Measurements from ENCODE around the gene KRT82. TPM values are rescaled to one million over a fixed set of nuclear protein-coding genes. Genes with fewer than 3 reads are reported as not detected.
"Not testable (repeated sequence)": the region's sequence is repeated elsewhere in the genome, so short reads cannot be mapped to it uniquely, and the experiment has no call there.

Gene KRT82
- total RNA-seq, 2 experiments from 2014 or later: not detected

DNA sequence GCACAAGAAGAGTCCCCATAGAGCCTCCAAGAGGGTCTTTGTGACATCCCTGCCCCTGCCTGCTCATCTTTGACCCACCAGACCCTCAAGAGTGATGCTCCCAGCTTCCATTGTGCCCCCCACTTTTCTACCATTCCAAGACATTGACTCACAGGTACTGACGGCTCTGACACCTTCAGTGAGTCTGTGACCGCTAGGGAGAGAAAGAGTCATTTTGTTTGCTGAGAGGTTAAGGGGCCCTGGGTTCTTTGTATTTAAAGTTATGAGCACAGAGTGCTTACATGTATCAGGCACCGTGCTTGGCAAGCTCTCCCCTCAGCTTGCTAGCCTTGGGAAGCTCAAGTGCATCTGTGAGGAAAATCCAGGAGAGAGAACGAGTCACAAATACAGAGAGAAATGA, 7.1 kb upstream of the KRT82 start:
- CTCF ChIA-PET: interaction anchor here (1.1 to 1.5 kb wide), 3 partner anchors 41 to 466 kb away, joined by 3 to 5 read pairs (median 3); no protein-coding TSS in a partner anchor
- Mint-ChIP-seq H3K36me3 (no peaks in the 10 kb centered on the region), H3K9me3 (ENCODE audit: low read depth) (no peaks in the 10 kb centered on the region), H3K4me1 (peaks cover 4% of the 10 kb centered on the region), H3K27ac (no peak overlapping the region), H3K27me3 (peaks cover 5% of the 10 kb centered on the region), H3K4me3 (no peak overlapping the region)
- DNase-seq (no peak), ATAC-seq (no peak)

DNA sequence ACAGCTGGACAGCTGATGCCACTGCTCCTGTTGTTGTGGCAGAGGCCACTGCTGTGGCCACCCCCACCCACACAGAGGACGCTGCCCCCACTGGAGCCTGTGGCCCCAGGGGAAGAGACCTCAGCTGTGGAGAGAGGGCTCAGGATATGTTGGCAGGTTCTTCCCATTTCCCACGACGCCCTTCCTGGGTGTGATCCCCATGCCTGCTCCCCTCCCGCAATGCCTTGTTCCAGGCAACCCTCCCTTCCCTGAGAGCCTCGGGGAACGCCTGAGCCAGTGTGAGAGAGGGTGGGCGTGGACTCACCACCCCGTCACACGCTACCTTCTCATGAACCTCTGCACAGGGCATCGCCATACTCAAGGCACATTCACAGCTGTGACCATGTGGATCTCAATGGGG, 5.7 kb upstream of the KRT82 start:
- DNase-seq (no peak), ATAC-seq (no peak)
- Mint-ChIP-seq H3K27ac (no peak overlapping the region), H3K36me3 (no peaks in the 10 kb centered on the region), H3K4me3 (no peak overlapping the region), H3K4me1 (peaks cover 4% of the 10 kb centered on the region), H3K27me3 (peaks cover 5% of the 10 kb centered on the region), H3K9me3 (ENCODE audit: low read depth) (no peaks in the 10 kb centered on the region)
- CTCF ChIA-PET: no interaction called here

DNA sequence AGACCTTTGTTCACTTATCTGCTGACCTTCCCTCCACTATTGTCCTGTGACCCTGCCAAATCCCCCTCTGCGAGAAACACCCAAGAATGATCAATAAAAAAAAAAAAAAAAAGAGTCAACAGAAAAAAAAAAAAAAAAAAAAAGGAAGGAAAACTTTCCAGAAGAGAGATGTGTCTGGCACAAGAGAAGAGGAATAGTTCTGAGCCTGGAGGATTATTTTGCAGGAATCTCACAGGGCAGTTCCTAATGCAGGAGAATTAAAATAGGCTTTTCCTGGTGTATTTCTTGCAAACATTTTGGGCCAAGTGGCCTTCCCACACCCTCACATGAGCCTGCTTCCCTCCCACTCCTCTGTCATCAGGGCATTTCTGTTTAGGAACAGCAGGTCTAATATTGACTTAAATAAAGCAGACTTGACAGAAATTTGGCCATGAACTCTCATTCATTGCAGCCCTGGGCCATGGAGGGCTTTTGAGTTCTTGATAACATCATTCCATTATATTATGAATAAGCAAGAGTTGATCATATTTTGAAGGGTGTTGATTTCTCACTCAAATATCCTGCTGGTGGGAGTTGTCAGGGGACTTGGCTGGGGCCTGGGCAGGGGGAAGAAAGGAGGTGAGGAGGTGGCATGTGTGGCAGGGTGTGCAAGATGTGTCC, 4.6 kb upstream of the KRT82 start:
- H3K9me3 Mint-ChIP-seq (ENCODE audit: low read depth); H3K4me3 Mint-ChIP-seq; H3K27me3 Mint-ChIP-seq; H3K27ac Mint-ChIP-seq; H3K4me1 Mint-ChIP-seq; DNase-seq; ATAC-seq; CTCF ChIA-PET; H3K36me3 Mint-ChIP-seq: not testable (repeated sequence)

DNA sequence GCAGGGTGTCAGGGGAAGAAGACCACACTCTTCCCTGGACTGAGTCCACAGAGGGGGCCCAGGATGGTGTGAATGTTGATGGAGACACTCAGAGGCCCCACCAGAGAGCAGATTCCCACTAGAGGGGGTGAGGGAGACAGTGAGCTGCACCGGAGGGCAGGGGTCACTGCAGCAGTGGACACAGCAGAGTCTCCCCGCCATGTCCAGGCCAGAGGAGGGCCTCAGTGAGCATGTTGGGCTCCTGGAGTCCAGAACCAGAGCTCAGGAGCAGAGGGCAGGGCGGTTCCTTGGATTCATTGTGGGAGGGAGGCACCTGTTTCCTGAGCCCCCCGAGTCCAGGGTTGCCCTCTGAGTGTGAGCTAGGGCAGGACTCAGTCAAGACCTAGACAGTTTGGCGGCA, 1.8 kb upstream of the KRT82 start:
- CTCF ChIA-PET: no interaction called here
- Mint-ChIP-seq H3K27ac (no peak overlapping the region), H3K36me3 (no peaks in the 10 kb centered on the region), H3K27me3 (peaks cover 3% of the 10 kb centered on the region), H3K4me3 (no peak overlapping the region), H3K9me3 (ENCODE audit: low read depth) (no peaks in the 10 kb centered on the region), H3K4me1 (no peaks in the 10 kb centered on the region)
- ATAC-seq: no peak
- no peak for DNase-seq

DNA sequence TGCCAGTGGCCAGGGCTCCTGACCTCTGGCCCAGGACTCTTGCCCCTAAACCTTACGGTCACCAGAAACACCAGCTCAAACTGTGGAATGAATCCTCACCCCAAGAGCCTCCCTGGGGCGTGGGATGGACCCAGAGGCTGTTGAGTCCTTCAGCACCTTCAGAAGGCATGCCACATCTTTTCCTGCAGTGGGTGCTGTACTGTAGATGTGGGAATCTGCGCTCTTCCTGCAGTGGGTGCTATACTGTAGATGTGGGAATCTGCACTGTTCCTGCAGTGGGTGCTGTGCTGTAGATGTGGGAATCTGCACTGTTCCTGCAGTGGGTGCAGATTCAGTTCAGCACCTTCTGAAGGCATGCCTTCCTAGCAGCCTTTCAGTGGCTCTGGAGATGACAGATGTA, 1.2 kb downstream of the KRT82 start:
- DNase-seq (no peak), ATAC-seq (no peak)
- Mint-ChIP-seq H3K4me1 (no peaks in the 10 kb centered on the region), H3K27ac (no peak overlapping the region), H3K36me3 (no peaks in the 10 kb centered on the region), H3K4me3 (no peak overlapping the region), H3K27me3 (no peaks in the 10 kb centered on the region), H3K9me3 (ENCODE audit: low read depth) (no peaks in the 10 kb centered on the region)
- CTCF ChIA-PET: interaction anchor here (1.0 kb wide), 1 partner anchor 466 kb away, joined by 3 read pairs; no protein-coding TSS in a partner anchor

DNA sequence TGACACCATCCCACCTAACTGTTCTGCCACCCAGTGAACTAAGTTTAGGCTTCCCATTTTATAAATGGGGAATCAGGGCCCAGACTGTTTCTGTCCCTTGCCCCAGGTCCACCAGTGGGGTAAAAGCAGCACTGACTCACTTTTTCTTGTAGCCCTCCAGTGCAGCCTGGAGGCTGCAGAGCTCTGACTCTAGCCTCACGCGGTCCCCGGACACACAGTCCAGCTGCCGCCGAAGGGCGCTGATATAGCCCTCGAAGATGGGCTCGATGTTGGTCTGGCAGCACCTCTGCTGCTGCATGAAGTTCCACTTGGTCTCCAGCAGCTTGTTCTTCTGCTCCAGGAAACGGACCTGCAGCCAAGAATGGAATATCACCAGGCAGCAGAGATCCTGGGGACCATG, 2.6 kb downstream of the KRT82 start:
- Mint-ChIP-seq H3K27ac (no peak overlapping the region), H3K4me3 (no peak overlapping the region), H3K27me3 (peaks cover 2% of the 10 kb centered on the region), H3K36me3 (no peaks in the 10 kb centered on the region), H3K4me1 (no peaks in the 10 kb centered on the region), H3K9me3 (ENCODE audit: low read depth) (no peaks in the 10 kb centered on the region)
- CTCF ChIA-PET: no interaction called here
- no peak for ATAC-seq
- no peak for DNase-seq

DNA sequence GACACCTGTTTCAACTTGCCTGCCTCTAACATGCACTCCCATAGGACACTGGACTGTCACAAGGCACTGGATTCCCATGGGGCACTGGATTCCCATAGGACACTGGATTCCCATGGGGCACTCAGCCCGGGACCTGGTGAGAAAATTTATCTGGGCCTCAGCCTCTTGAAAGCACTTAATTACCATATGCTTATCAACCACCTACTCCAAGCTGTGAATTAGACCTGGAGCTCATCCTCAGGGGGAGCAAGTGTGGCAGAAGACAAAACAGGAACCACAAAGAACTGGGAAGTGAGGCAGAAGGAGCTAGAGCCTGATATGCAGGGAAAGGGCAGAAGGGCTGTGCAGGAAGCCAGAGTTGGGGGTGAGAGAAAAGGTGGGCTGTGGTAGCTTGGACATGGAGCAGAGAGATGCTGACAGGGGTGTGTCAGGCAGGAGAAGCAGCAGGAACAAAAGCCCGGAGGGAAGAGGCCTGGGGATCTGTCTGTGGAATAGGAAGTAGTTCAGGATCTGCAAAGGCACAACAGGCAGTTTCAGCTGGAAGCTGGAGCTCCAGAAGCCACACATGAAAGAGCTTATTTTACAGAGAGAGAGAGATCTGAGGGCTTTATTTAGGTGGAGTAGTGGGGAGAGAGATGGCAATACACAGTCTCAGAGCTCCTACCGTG, 3.1 kb downstream of the KRT82 start:
- no peak for DNase-seq
- CTCF ChIA-PET: no interaction called here
- no peaks in the 10 kb centered on the region for H3K9me3 Mint-ChIP-seq (ENCODE audit: low read depth)

DNA sequence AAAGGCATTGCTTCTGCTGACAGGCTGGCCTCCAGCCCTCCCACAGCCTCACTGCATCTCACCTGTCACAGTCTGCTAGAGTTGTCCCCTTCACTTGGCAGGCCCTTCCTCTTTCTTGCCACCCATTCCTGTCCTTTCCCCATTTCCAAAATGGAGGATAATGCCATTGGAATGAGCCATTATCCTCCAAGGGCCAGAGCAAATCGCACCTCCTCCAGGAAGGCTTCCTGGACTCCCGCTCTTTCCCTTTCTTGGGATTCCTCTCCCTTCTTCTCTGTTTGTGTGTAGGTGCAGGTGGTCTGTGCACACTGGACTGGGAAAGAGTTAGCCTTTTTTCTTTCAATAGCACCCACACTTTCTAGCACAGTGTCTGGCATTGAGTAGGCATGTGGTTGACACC, 3.8 kb downstream of the KRT82 start:
- ATAC-seq (no peak), DNase-seq (no peak)
- no peaks in the 10 kb centered on the region for H3K4me1 Mint-ChIP-seq
- no peaks in the 10 kb centered on the region for H3K36me3 Mint-ChIP-seq
- H3K4me3 Mint-ChIP-seq: no peak overlapping the region
- H3K27ac Mint-ChIP-seq: no peak overlapping the region
- CTCF ChIA-PET: no interaction called here
- no peaks in the 10 kb centered on the region for H3K9me3 Mint-ChIP-seq (ENCODE audit: low read depth)
- H3K27me3 Mint-ChIP-seq: peaks cover 5% of the 10 kb centered on the region

More for the DNA sequence above, 3.1 kb downstream of the KRT82 start:
- no peak for ATAC-seq
- Mint-ChIP-seq H3K36me3 (no peaks in the 10 kb centered on the region), H3K27ac (no peak overlapping the region), H3K4me1 (no peaks in the 10 kb centered on the region), H3K4me3 (no peak overlapping the region), H3K27me3 (peaks cover 2% of the 10 kb centered on the region)

DNA sequence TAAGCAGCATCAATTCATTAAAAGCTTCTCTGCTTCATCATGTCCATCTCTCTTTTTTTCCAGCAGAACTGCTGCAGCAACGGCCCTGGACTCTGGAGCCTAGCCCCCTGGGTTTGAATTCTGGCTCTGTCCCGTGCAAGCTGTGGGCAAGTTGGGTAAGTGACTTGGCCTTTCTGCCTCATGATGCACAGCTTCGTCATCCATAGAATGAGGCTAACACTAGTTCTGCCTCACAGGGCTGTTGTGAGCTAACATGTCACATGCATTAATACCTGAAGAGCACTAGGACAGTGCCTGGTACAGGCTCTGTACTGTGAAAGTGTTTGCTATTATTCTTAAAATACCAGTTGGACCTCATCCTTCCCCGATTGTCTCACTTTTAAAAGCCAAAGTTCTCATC, 4.2 kb downstream of the KRT82 start:
- peaks cover 9% of the 10 kb centered on the region for H3K27me3 Mint-ChIP-seq
- H3K9me3 Mint-ChIP-seq (ENCODE audit: low read depth): no peaks in the 10 kb centered on the region
- no peak overlapping the region for H3K4me3 Mint-ChIP-seq
- H3K4me1 Mint-ChIP-seq: no peaks in the 10 kb centered on the region
- H3K36me3 Mint-ChIP-seq: no peaks in the 10 kb centered on the region
- H3K27ac Mint-ChIP-seq: no peak overlapping the region
- no peak for DNase-seq
- CTCF ChIA-PET: interaction anchor here (1.2 kb wide), 1 partner anchor 123 kb away, joined by 3 read pairs; no protein-coding TSS in a partner anchor
- ATAC-seq: no peak

DNA sequence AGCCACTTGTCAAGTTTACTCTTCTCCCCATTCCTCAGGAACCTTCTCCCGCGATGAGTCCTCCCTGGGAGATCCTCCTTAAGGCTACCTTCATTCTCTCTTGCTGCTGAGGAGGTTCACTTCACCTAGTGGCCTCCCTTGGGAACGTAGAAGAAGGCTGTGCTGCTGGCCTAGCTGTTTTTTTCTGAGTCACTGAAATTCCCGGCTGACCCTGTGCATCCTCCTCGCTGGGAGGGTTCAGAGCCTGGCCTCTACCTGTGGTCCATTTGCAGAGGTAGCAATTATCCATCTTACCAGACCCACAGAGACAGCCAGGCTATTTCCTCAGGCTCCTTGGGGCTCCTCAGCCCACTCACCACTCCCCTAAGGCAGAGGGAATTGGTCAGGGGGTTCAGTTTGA, 4.6 kb downstream of the KRT82 start:
- no peak overlapping the region for H3K4me3 Mint-ChIP-seq

DNA sequence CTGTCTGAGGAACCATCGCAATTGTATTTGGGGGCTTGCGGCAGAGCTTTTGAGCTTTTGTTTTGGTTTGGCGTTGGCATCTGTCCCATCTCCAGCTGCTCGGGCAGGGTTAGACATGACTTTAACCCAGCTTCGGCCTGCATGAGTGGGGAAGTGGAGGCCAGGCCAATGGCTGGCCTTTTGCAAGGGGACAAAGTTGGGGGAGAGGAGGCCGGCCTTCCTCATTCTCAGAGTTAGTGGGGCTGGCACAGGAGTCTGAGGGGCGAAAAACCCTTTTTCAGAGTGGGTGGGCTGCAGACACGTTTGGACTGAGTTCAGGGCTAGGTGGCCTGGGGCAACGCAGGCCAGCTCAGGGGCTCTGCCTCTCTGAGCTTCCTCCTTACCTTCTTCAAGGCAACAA, 5.2 kb downstream of the KRT82 start:
- Mint-ChIP-seq H3K27me3 (peaks cover 11% of the 10 kb centered on the region), H3K27ac (no peak overlapping the region), H3K4me3 (no peak overlapping the region), H3K9me3 (ENCODE audit: low read depth) (no peaks in the 10 kb centered on the region), H3K4me1 (no peaks in the 10 kb centered on the region), H3K36me3 (no peaks in the 10 kb centered on the region)
- DNase-seq (no peak), ATAC-seq (no peak)
- CTCF ChIA-PET: interaction anchor here (1.1 to 1.2 kb wide), 2 partner anchors 21 to 122 kb away, joined by 3 read pairs; no protein-coding TSS in a partner anchor

More for the DNA sequence above, 4.6 kb downstream of the KRT82 start:
- ATAC-seq (no peak), DNase-seq (no peak)
- Mint-ChIP-seq H3K9me3 (ENCODE audit: low read depth) (no peaks in the 10 kb centered on the region), H3K36me3 (no peaks in the 10 kb centered on the region), H3K27ac (no peak overlapping the region), H3K27me3 (peaks cover 11% of the 10 kb centered on the region), H3K4me1 (no peaks in the 10 kb centered on the region)
- CTCF ChIA-PET: interaction anchor here (1.1 to 1.2 kb wide), 2 partner anchors 21 to 122 kb away, joined by 3 read pairs; no protein-coding TSS in a partner anchor

DNA sequence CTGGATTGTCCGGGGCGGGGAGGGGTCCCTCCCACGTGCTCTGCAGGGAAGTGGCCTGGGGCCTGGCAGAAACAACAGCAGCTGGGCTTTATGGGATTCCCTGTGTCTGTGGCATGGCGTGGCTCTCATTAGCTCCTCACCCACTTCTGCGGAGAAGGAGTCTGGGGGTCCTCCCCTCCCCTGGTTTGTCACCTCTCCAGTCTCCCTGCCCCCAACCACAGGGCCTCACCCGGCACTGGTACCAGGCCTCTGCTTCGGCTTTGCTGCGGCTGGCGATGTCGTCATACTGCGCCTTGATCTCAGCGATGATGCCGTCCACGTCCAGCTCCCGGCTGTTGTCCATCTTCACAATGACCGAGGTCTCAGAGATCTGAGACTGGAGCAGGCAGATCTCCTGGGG, 6.4 kb downstream of the KRT82 start:
- H3K4me1 Mint-ChIP-seq: no peaks in the 10 kb centered on the region
- peaks cover 11% of the 10 kb centered on the region for H3K27me3 Mint-ChIP-seq
- no peaks in the 10 kb centered on the region for H3K9me3 Mint-ChIP-seq (ENCODE audit: low read depth)
- ATAC-seq: no peak
- no peak overlapping the region for H3K27ac Mint-ChIP-seq
- DNase-seq: no peak
- CTCF ChIA-PET: interaction anchor here (0.7 kb wide), 1 partner anchor 486 kb away, joined by 3 read pairs; no protein-coding TSS in a partner anchor
- no peaks in the 10 kb centered on the region for H3K36me3 Mint-ChIP-seq
- no peak overlapping the region for H3K4me3 Mint-ChIP-seq

DNA sequence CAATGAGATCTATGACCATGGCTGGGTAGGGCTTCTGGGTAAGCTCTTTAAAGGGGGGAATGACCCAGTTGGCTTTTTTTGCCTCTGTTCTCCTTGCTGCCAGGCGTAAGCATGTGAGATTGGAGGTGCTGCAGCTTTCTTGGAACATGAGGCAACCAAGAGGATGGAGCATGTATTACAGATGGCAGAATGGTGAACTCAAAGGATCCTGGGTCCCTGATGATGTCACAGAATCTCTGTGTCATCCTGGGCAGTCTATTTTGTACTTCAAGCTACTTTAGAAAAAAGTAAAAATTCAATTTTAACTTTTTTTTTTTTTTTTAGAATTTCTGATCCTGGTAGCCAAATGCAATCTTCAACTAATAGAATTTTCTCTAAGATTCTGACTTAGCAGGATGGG, 8.0 kb downstream of the KRT82 start:
- Mint-ChIP-seq H3K4me3 (no peak overlapping the region), H3K9me3 (ENCODE audit: low read depth) (no peaks in the 10 kb centered on the region), H3K27ac (no peak overlapping the region), H3K4me1 (no peaks in the 10 kb centered on the region), H3K36me3 (no peaks in the 10 kb centered on the region), H3K27me3 (peaks cover 14% of the 10 kb centered on the region)
- DNase-seq (no peak), ATAC-seq (no peak)
- CTCF ChIA-PET: interaction anchor here (0.8 to 1.0 kb wide), 2 partner anchors 18 to 481 kb away, joined by 3 to 4 read pairs; no protein-coding TSS in a partner anchor

DNA sequence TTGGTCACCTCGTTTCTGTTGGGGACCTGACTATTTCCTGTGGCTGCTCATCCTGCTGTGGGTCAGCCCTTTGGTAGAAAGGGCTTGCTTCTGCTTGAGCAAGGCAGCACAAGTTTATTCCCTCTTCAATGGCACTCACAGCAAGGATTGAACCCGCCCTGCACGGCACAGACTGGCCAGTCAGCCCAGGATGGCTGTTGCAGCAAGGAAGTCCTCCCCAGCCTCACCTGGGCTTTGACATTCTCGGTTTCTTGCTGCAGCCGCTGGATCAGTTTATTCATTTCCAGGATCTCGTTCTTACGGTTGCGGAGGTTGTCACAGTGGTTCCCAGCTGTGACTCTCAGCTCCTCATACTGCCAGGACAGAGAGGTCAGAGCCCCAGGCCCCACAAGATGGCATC, 9.5 kb downstream of the KRT82 start:
- no peaks in the 10 kb centered on the region for H3K9me3 Mint-ChIP-seq (ENCODE audit: low read depth)
- no peak overlapping the region for H3K27ac Mint-ChIP-seq
- ATAC-seq (no peak), DNase-seq (no peak)
- H3K4me1 Mint-ChIP-seq: no peaks in the 10 kb centered on the region
- H3K36me3 Mint-ChIP-seq: no peaks in the 10 kb centered on the region
- H3K27me3 Mint-ChIP-seq: peaks cover 15% of the 10 kb centered on the region
- no peak overlapping the region for H3K4me3 Mint-ChIP-seq
- CTCF ChIA-PET: interaction anchor here (1.0 to 1.7 kb wide), 3 partner anchors 15 to 170 kb away, joined by 3 to 5 read pairs (median 4); no protein-coding TSS in a partner anchor

Data from activated CD8-positive, alpha-beta memory T cell treated with anti-CD3 and anti-CD28 coated beads, Interleukin-2, amount 10 ng/mL, durations not matched to agents 7 days and 5 days (primary cell).